HEK293T (cell line): ENCODE measurements around the gene FRMD4B.

Experiments
- ARNT ChIP-seq: fragments of 450-650 bp; IDR thresholded peaks from 2 replicates; pipeline ENCODE4 v1.6.1; 2017; ENCODE audit warnings: mild to moderate bottlenecking
- BHLHE40 ChIP-seq: fragments of 450-650 bp; IDR thresholded peaks from 2 replicates; pipeline ENCODE4 v1.6.1; 2016; ENCODE audit warnings: mild to moderate bottlenecking, moderate library complexity, borderline replicate concordance
- ELF4 ChIP-seq: fragments of 450-650 bp; IDR thresholded peaks from 2 replicates; pipeline ENCODE4 v1.6.1; 2017; ENCODE audit warnings: antibody characterized with exemption
- LEF1 ChIP-seq: fragments of 450-650 bp; IDR thresholded peaks from 2 replicates; pipeline ENCODE4 v1.6.1; 2017; ENCODE audit warnings: mild to moderate bottlenecking, borderline replicate concordance
- SP1 ChIP-seq: fragments of 450-650 bp; IDR thresholded peaks from 2 replicates; pipeline ENCODE4 v1.6.1; 2017
- SUZ12 ChIP-seq: fragments of 450-650 bp; IDR thresholded peaks from 2 replicates; pipeline ENCODE4 v1.6.1; 2016; ENCODE audit warnings: mild to moderate bottlenecking

GRCh38 chr3:69255928-69256327 is 130.0 kb downstream of the FRMD4B start:
- TF ChIP-seq BHLHE40 (no peak), ARNT (no peak), ELF4 (no peak), SP1 (no peak), SUZ12 (no peak), LEF1 (no peak)
